NB4 (cell line): ENCODE measurements around the gene DAAM1.

ENCODE experiments used
- MYC ChIP-seq: IDR thresholded peaks from 2 replicates; pipeline ENCODE4 v1.6.1; 2011; ENCODE audit warnings: low read depth, low read length
- POLR2A ChIP-seq: IDR thresholded peaks from 2 replicates; pipeline ENCODE4 v1.6.1; 2011; ENCODE audit warnings: mild to moderate bottlenecking; ENCODE audit not compliant: insufficient read length; ENCODE audit errors: extremely low read depth
- TF ChIP-seq, protein P1 (sequence below): IDR thresholded peaks from one replicate; pipeline ENCODE4 v1.5.1; 2012; ENCODE audit warnings: low read depth, low read length
- TF ChIP-seq, protein P2 (sequence below): IDR thresholded peaks from 2 replicates; pipeline ENCODE4 v1.6.1; 2011; ENCODE audit warnings: low read depth, low read length

DNA sequence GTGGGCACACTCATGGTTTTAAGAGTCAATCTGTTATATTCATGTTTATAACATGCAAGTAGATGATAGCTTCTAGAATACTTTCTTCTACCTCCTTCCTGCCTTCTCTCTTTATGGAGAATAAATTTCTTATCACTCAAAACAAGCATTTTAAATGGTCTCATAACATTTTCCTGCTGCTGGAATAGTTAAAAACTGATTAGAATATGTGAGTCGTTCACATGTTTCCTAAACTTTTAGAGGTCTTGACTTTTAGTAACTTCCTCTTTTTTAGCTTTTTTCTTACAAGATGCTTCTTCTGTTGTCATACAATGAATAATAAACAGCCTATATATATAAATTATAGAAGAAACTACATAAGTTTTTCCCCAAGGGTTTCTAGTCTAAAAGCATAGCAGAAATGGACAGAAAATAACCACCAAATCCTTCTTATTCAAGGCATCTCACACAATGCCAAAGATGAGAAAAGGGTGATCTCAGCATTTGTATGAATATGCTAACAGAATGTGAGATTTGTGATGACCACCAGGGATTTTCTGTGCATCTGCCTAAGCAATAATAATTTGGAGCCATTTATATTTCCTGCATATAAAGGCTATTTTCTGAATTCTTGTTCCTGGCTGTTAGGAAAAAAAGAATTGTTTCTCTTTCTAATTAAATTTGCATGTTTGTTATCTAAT lies 127.8 kb downstream of the DAAM1 start:
- TF ChIP-seq POLR2A = no peak
- TF ChIP-seq, protein P1, sequence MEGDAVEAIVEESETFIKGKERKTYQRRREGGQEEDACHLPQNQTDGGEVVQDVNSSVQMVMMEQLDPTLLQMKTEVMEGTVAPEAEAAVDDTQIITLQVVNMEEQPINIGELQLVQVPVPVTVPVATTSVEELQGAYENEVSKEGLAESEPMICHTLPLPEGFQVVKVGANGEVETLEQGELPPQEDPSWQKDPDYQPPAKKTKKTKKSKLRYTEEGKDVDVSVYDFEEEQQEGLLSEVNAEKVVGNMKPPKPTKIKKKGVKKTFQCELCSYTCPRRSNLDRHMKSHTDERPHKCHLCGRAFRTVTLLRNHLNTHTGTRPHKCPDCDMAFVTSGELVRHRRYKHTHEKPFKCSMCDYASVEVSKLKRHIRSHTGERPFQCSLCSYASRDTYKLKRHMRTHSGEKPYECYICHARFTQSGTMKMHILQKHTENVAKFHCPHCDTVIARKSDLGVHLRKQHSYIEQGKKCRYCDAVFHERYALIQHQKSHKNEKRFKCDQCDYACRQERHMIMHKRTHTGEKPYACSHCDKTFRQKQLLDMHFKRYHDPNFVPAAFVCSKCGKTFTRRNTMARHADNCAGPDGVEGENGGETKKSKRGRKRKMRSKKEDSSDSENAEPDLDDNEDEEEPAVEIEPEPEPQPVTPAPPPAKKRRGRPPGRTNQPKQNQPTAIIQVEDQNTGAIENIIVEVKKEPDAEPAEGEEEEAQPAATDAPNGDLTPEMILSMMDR = no peak
- TF ChIP-seq, protein P2, sequence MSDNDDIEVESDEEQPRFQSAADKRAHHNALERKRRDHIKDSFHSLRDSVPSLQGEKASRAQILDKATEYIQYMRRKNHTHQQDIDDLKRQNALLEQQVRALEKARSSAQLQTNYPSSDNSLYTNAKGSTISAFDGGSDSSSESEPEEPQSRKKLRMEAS = no peak
- no peak for TF ChIP-seq MYC
